HG03457 (cell line): Measurements from ENCODE around the gene TTLL5.

ENCODE experiments used
- ATAC-seq: cut with Tn5 transposase; IDR thresholded peaks from one replicate; pipeline ENCODE4 v1.9.1; 2021; ENCODE audit warnings: moderate number of reproducible peaks; ENCODE audit not compliant: unreplicated experiment

The TTLL5 gene

GRCh38 chr14:75726321-75726720 lies 65.3 kb downstream of the TTLL5 start:
- no peak for ATAC-seq

GRCh38 chr14:75727124-75727523 lies 66.1 kb downstream of the TTLL5 start:
- no peak for ATAC-seq

GRCh38 chr14:75732888-75733287 lies 71.8 kb downstream of the TTLL5 start:
- no peak for ATAC-seq

GRCh38 chr14:75734854-75735253 lies 73.8 kb downstream of the TTLL5 start:
- ATAC-seq: no peak

- no peak for ATAC-seq
Observed at GRCh38 chr14:75736845-75737485, 75.9 kb downstream of the TTLL5 start.

- no peak for ATAC-seq
Observed at GRCh38 chr14:75738192-75738591, 77.1 kb downstream of the TTLL5 start.

- ATAC-seq: no peak
Observed at GRCh38 chr14:75742867-75743266, 81.8 kb downstream of the TTLL5 start.

- ATAC-seq: no peak
Observed at GRCh38 chr14:75747899-75748298, 86.9 kb downstream of the TTLL5 start.

- no peak for ATAC-seq
Observed at GRCh38 chr14:75748336-75748735, 87.3 kb downstream of the TTLL5 start.

- ATAC-seq: no peak
Observed at GRCh38 chr14:75751296-75751695, 90.2 kb downstream of the TTLL5 start.

GRCh38 chr14:75752086-75752485 lies 91.0 kb downstream of the TTLL5 start:
- ATAC-seq: no peak

- no peak for ATAC-seq
Observed at GRCh38 chr14:75752907-75753594, 92.0 kb downstream of the TTLL5 start.

GRCh38 chr14:75753696-75754095 lies 92.7 kb downstream of the TTLL5 start:
- ATAC-seq: no peak

GRCh38 chr14:75757644-75758402 lies 96.8 kb downstream of the TTLL5 start:
- ATAC-seq: no peak

- no peak for ATAC-seq
Observed at GRCh38 chr14:75764020-75764419, 103.0 kb downstream of the TTLL5 start.

GRCh38 chr14:75769047-75769685 lies 108.1 kb downstream of the TTLL5 start:
- ATAC-seq: no peak

GRCh38 chr14:75770635-75771034 lies 109.6 kb downstream of the TTLL5 start:
- no peak for ATAC-seq

GRCh38 chr14:75771595-75771994 lies 110.5 kb downstream of the TTLL5 start:
- no peak for ATAC-seq

GRCh38 chr14:75773046-75773445 lies 112.0 kb downstream of the TTLL5 start:
- no peak for ATAC-seq

- no peak for ATAC-seq
Observed at GRCh38 chr14:75781096-75781495, 120.0 kb downstream of the TTLL5 start.

GRCh38 chr14:75783184-75783583 lies 122.1 kb downstream of the TTLL5 start:
- no peak for ATAC-seq
